H4 (cell line): Measurements from ENCODE around the gene SOX5. TPM values are rescaled to one million over a fixed set of nuclear protein-coding genes. Genes with fewer than 3 reads are reported as not detected.
"Not testable (repeated sequence)": the region's sequence is repeated elsewhere in the genome, so short reads cannot be mapped to it uniquely, and the experiment has no call there.

Experiments used
- DNase-seq: peaks from one replicate; pipeline ENCODE4 v3.0.0-alpha.2; 2015; ENCODE audit warnings: low spot score
- total RNA-seq: library from RNA; depleted of rRNA; stranded (reverse); fragments of >200 nt; shearing (Covaris generic); gene quantifications from 2 replicates; pipeline ENCODE4 v1.2.3, GENCODE V29; 2014

SOX5 gene
- total RNA-seq, 1 experiment from 2014 or later = 2.5 TPM

DNA sequence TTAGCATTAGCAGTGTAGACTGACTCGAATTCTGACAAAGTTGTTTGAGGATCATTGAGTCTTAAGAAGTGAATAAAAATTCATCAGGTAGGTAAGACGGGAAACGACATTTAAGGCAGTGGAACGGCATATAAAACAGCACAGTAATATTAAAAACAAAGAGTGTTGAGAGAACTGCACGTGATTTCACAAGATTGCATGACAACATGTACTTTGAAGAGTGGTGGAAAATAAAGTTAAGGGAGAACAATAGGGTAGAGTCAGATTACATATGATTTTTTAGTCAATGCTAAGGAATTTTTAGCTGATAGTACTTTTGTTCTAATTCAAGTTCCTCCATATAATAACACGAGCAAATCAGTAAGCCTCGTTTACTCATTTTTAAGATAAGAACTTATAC is 115.4 kb downstream of the SOX5 start:
- DNase-seq = no peak

- DNase-seq = no peak
Observed at GRCh38 chr12:23831739-23832138, 117.7 kb downstream of the SOX5 start.

GRCh38 chr12:23830210-23830609 is 119.3 kb downstream of the SOX5 start:
- no peak for DNase-seq

- no peak for DNase-seq
Observed at GRCh38 chr12:23827353-23827752, 122.1 kb downstream of the SOX5 start.

GRCh38 chr12:23825124-23825523 is 124.3 kb downstream of the SOX5 start:
- DNase-seq = not testable (repeated sequence)

- no peak for DNase-seq
Observed at GRCh38 chr12:23824358-23824757, 125.1 kb downstream of the SOX5 start.

- not testable (repeated sequence) for DNase-seq
Observed at GRCh38 chr12:23822883-23823282, 126.6 kb downstream of the SOX5 start.

GRCh38 chr12:23817345-23817744 is 132.1 kb downstream of the SOX5 start:
- no peak for DNase-seq

DNA sequence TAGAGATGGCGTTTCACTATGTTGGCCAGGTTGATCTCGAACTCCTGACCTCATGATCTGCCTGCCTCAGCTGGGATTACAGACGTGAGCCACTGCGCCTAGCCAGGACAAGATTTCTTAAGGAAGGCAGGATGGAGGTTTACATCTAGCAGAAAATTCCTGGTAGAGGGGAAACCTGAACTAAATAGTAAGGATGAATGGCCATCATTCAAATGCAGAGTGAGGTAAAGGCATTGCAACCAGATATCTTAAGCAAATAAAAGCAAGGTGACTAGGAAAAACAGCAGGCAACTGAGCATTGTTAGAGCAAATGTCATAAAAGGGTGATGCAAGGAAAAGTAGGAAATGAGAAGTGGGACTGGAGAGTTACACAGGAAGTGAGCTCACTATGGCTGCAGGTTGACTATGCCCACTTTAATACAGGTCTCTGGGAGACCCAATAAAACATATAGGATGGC is 133.0 kb downstream of the SOX5 start:
- DNase-seq = no peak

DNA sequence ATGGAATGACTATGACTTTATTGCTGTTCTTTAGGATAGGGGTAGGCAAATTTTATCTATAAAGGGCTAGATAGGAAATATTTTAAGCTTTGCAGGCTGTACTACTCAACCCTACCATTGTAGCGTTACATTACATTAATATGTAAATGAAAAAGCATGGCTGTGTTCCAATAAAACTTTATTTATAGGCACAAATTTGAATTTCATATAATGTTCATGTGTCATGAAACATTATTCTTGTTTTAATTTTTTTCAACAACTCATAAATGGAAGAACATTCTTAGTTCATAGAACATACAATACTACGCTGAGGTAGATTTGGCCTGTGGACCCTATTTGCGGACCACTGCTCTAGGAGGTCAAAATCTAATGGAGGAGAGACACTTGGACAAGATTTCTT is 133.7 kb downstream of the SOX5 start:
- no peak for DNase-seq

DNA sequence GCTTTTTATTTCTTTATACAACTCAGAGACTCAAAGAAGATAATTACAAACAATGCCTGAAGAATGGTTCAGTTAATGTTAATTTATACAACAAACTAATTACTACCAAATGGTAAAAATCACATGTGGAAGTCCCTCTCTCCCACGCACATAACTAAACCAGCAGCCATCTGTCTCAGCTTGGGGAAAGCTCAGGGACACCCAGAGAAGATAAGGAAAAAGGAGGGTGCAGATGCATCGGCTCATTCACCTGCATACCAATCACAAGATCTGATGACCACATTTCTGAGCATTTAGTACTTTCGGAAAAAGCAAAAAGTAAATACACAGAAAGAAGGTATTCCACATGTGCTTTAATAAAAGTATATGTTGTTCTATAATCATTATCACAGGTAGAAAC is 136.3 kb downstream of the SOX5 start:
- no peak for DNase-seq

DNA sequence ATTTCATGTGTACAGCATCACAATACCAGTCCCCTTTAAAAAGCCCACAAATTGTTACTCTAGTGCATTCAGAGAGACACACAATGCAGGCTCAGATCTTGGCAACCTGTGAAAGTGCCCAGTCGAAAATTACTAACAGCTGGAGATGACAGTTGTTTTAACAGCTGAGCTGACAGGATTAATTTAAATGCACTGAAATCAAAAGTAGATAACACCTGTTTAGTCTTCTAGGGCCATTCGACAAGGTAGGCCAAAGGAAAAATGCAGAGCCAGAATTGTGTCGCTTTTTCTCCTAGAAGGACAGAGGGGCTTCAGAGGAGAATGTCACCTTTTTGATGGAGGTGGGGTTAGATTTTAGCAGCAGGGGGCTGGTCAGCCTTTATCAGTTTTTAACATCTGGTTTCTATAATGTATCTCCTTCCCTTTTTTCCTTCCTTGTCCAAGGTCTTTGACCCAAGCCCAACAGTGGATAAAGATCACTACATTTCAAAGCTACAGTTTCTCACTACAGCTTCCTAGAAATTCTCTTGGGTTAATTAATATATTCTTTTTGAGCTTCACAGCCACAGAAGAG is 139.1 kb downstream of the SOX5 start:
- no peak for DNase-seq

- no peak for DNase-seq
Observed at GRCh38 chr12:23803540-23803939, 145.9 kb downstream of the SOX5 start.

GRCh38 chr12:23795494-23795893 is 154.0 kb downstream of the SOX5 start:
- DNase-seq = no peak

- no peak for DNase-seq
Observed at GRCh38 chr12:23781118-23781517, 168.4 kb downstream of the SOX5 start.

- no peak for DNase-seq
Observed at GRCh38 chr12:23775208-23775607, 174.3 kb downstream of the SOX5 start.

DNA sequence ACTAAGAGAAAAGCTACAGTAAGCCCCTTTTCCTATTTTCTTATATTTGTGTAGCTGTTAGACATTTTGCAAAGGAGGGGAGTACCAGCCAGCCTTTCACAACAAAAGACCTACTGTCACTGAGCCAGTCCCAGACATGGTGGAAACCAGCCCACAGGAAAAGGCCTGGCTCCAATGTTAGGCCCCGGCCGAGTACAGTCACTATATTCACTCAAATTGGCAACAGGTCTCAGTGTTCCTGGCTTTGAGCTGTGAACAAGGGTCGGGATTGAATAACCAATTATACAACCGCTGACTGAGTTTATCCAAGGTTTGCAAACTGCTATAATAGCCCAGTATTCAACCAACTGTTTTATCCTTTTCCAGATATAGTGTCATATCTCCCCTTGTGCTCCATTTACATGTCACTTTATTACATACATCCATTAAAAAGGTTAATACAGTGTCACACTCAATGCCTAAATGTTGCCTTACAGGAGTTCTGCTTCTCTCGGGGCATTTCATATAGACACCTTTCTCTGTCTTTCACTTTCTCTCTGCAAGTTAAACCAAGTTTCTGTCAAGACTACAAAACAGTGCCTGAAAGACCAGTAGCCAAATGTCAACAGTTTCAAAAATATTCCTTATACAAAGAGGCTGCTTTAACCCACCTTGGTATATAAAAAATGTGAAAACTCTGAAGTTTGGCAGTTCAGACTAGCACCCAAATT is 178.1 kb downstream of the SOX5 start:
- no peak for DNase-seq

DNA sequence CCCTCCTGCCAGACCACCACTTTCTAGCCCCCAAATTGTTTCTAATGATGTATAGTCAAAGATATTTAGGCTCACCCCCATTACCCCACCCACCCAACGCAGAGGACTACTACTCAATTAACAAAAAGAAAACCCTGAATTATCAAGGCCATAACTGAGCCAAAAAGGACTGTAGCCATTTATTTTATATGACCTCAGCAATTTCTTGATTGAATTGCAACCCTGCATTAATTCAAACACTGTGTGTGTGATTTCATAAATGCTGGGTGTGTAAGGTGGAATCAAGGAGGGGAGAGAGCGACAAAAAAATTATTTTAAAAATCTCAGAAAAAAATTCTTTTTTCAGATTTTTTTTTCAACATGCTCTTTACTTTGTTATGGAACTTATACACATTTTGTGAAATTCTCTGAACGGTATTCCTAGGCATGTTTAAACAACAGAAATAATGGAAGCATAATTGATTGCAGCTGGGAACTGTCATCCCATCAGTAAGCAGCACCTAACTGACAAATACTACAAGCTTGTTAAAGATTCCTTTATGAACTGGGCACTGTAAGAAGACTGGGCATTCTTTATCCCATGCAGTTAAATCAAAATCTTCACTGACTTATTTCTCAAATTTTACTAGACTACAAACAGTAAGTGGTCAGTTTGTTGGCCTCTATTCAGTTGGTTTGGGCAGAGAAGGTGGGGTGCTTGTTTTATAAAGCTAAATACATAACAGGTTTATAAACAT is 179.1 kb downstream of the SOX5 start:
- DNase-seq = no peak

DNA sequence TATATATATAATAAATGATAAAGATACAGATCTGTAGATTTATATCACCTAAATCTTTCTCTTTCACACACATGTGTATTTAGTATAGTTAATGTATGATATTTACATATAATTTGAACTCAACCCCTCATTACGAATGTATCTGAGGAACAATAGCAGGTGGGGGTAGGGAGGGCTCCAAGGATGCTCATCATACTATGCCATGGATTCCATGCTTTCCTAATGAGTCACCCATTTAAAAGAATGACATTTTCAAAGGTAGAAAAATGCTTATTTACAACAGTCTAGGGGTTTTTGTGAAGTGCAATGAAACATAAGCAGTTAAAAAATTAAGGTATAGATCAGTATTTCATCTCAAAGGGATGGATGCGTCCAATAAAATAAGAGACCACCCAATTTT is 181.6 kb downstream of the SOX5 start:
- no peak for DNase-seq

GRCh38 chr12:23763724-23764123 is 185.7 kb downstream of the SOX5 start:
- no peak for DNase-seq

DNA sequence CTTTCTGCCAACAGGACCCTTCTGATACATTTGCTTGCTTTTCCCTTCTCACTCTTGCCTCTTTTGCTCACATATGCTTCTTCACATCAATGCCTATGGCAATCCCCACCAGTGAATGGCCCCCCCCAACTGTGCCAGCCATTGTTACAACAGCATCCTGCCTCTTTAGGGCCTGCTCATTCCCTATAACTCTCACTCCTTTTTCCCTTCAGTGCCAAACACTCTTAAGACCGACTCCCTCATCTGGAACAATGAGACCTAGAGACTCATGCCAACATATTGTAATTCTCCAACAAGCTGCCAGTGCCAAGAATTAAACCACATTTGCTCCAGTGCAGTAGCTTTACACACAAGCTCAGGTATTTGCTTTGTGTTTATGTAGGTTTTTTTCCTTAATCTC is 189.0 kb downstream of the SOX5 start:
- DNase-seq = no peak

- DNase-seq = no peak
Observed at GRCh38 chr12:23758608-23759007, 190.9 kb downstream of the SOX5 start.

DNA sequence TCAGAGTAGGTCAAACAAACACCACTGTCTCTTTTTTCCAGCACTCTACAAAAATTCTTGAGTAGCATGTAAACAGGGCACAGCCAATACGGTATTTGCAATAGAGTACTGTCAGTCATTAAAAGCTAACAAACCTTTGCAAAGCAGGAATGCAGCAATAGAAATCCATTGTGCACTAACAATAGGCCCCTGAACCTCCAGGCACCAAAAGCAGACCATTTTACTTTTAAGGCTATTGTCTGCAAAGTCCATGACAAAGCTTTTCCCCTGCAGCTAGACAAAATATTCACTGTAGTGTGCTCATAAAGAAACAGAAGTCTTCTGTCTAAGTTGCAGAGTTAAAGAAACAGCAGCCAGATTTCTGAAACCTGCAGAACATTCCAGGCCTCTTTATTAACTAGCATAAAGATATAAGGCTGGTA is 191.9 kb downstream of the SOX5 start:
- DNase-seq = no peak
